NOMO-1 (cell line): ENCODE data around the gene PTPRN2.

ENCODE experiments used
- DNase-seq, 2 experiments: peaks; one replicate each; lab custom pipeline; 2025; ENCODE audit not compliant: unreplicated experiment in 2 of 2; lab: John Stamatoyannopoulos, UW

The PTPRN2 gene

GRCh38 chr7:157650801-157651200 lies 936.8 kb downstream of the PTPRN2 start:
- no peak for DNase-seq

- no peak for DNase-seq
These were observed 937.4 kb downstream of the PTPRN2 start for GRCh38 chr7:157650131-157650631.

GRCh38 chr7:157646551-157646950 lies 941.1 kb downstream of the PTPRN2 start:
- no peak for DNase-seq

- no peak for DNase-seq
These were observed 942.1 kb downstream of the PTPRN2 start for GRCh38 chr7:157645539-157645938.

GRCh38 chr7:157644946-157645345 lies 942.7 kb downstream of the PTPRN2 start:
- DNase-seq: no peak

GRCh38 chr7:157643525-157643970 lies 944.1 kb downstream of the PTPRN2 start:
- no peak for DNase-seq

- DNase-seq: no peak
These were observed 945.8 kb downstream of the PTPRN2 start for GRCh38 chr7:157641866-157642265.

- no peak for DNase-seq
These were observed 947.5 kb downstream of the PTPRN2 start for GRCh38 chr7:157640144-157640543.

GRCh38 chr7:157638563-157638962 lies 949.1 kb downstream of the PTPRN2 start:
- DNase-seq: no peak

- no peak for DNase-seq
These were observed 950.2 kb downstream of the PTPRN2 start for GRCh38 chr7:157637216-157637949.

- no peak for DNase-seq
These were observed 952.0 kb downstream of the PTPRN2 start for GRCh38 chr7:157635669-157636068.

GRCh38 chr7:157635148-157635500 lies 952.5 kb downstream of the PTPRN2 start:
- no peak for DNase-seq

- DNase-seq: no peak
These were observed 953.0 kb downstream of the PTPRN2 start for GRCh38 chr7:157634401-157635147.

GRCh38 chr7:157633465-157634185 lies 954.0 kb downstream of the PTPRN2 start:
- DNase-seq: no peak

- no peak for DNase-seq
These were observed 957.2 kb downstream of the PTPRN2 start for GRCh38 chr7:157630301-157630853.

- DNase-seq: no peak
These were observed 959.2 kb downstream of the PTPRN2 start for GRCh38 chr7:157628456-157628855.

- no peak for DNase-seq
These were observed 960.0 kb downstream of the PTPRN2 start for GRCh38 chr7:157627646-157628045.

GRCh38 chr7:157627033-157627432 lies 960.6 kb downstream of the PTPRN2 start:
- no peak for DNase-seq

- DNase-seq: no peak
These were observed 961.5 kb downstream of the PTPRN2 start for GRCh38 chr7:157625973-157626742.

- DNase-seq: no peak
These were observed 964.1 kb downstream of the PTPRN2 start for GRCh38 chr7:157623556-157623955.
